Type B pancreatic cell (in vitro differentiated cells): Measurements from ENCODE around the gene MT1B. TPM values are rescaled to one million over a fixed set of nuclear protein-coding genes. Genes with fewer than 3 reads are reported as not detected.
"Not testable (repeated sequence)": the region's sequence is repeated elsewhere in the genome, so short reads cannot be mapped to it uniquely, and the experiment has no call there.

Source experiments
- DNase-seq: peaks from one replicate; pipeline ENCODE4 v3.0.0; 2021; ENCODE audit warnings: mixed read lengths; ENCODE audit not compliant: unreplicated experiment; ENCODE audit errors: extremely low spot score
- H3K27ac Mint-ChIP-seq: 2 replicates; pipeline ENCODE4 v1.8.0; 2021; ENCODE audit warnings: mild to moderate bottlenecking, mixed read lengths
- H3K27me3 Mint-ChIP-seq: 2 replicates; pipeline ENCODE4 v1.8.0; 2021; ENCODE audit warnings: mixed read lengths
- H3K36me3 Mint-ChIP-seq: 2 replicates; pipeline ENCODE4 v1.8.0; 2021; ENCODE audit warnings: mixed read lengths
- H3K4me1 Mint-ChIP-seq: one replicate; pipeline ENCODE4 v1.8.0; 2021; ENCODE audit warnings: mixed read lengths; ENCODE audit not compliant: unreplicated experiment
- H3K4me3 Mint-ChIP-seq: 2 replicates; pipeline ENCODE4 v1.8.0; 2021; ENCODE audit warnings: mild to moderate bottlenecking, mixed read lengths
- H3K9me3 Mint-ChIP-seq: 2 replicates; pipeline ENCODE4 v1.8.0; 2021; ENCODE audit warnings: mixed read lengths
- total RNA-seq: library from RNA; stranded (reverse); gene quantifications from 2 replicates; pipeline ENCODE4 v1.2.1, GENCODE V29; 2021; ENCODE audit warnings: low replicate concordance
- TF ChIP-seq, protein P1 (sequence below): fragments of 200-600 bp; sonication (generic); conservative IDR thresholded peaks from 2 replicates; pipeline ENCODE4 v1.5.0; 2021; ENCODE audit warnings: antibody characterized with exemption, mild to moderate bottlenecking

Gene MT1B
- total RNA-seq, 1 donor from 2014 or later: not detected

DNA sequence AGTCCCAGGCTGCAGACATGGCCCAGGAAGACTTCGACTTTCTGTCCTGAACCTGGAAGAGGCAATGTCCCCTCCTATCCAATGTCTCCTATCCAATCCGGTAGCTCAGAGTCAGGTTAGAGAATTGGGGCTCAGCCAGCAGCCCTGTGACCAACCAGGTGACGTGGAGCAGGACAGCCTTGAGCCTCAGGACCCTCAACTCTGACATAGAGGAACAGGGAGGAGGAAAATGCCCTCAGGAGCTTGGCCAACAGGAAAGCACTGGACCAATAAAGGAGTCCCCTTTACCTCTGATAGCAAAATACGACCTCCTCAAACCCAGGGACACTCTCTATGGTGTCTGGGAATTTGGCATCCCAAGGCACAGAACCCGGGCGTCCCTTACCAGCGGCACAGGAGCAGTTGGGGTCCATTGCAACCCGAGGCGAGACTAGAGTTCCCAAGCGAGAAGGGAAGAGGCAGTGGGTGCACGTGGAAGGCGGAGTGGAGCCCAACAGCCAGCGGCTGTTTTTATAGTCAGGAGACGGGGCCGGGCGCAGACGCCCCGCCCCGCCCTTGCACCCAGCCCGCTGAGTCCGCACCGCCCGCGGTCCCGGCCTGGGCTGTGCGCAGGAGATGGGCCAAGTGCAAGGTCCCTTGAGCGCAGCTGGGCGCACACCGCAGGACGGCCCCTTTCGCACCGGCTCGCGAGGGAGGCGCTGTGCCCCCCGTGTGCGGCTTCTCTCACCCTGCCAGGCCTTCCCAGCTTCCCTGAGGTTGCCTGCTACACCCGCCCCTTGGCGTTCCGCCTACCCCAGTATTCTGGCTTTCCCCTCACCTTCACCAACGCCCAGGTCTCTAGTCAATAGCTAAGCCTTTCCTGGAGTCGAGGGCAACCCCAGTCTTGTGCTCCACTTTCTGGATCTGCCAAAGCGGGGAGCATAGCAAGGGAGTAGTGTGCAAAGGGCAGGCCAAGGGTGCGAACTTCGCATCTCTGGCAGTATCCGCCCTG lies 16.2 kb downstream of the MT1B start, which contains the start of gene MT1G:
MT1G (minus strand) TSS at position 485 of the 991 bp plus-strand sequence; CDS start at position 413, 72 bp downstream.
- Mint-ChIP-seq H3K27me3 (peaks cover 99% of the 10 kb centered on the region), H3K27ac (no peak within 1 kb of the TSS), H3K4me1 (peaks cover 4% of the 10 kb centered on the region), H3K9me3 (no peaks in the 10 kb centered on the region), H3K4me3 (no peak within 1 kb of the TSS), H3K36me3 (no peaks in the 10 kb centered on the region)
- TF ChIP-seq, protein P1, sequence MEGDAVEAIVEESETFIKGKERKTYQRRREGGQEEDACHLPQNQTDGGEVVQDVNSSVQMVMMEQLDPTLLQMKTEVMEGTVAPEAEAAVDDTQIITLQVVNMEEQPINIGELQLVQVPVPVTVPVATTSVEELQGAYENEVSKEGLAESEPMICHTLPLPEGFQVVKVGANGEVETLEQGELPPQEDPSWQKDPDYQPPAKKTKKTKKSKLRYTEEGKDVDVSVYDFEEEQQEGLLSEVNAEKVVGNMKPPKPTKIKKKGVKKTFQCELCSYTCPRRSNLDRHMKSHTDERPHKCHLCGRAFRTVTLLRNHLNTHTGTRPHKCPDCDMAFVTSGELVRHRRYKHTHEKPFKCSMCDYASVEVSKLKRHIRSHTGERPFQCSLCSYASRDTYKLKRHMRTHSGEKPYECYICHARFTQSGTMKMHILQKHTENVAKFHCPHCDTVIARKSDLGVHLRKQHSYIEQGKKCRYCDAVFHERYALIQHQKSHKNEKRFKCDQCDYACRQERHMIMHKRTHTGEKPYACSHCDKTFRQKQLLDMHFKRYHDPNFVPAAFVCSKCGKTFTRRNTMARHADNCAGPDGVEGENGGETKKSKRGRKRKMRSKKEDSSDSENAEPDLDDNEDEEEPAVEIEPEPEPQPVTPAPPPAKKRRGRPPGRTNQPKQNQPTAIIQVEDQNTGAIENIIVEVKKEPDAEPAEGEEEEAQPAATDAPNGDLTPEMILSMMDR: no peak
- no peak for DNase-seq

GRCh38 chr16:56669005-56669839 lies 17.5 kb downstream of the MT1B start, which contains the start of gene MT1H:
TSS of gene MT1H (plus strand) at chr16:56669814. CDS start at chr16:56669885, 71 bp downstream.
- Mint-ChIP-seq H3K27ac (no peak within 1 kb of the TSS), H3K9me3 (no peaks in the 10 kb centered on the region), H3K27me3 (peaks cover 100% of the 10 kb centered on the region), H3K4me3 (no peak within 1 kb of the TSS), H3K36me3 (no peaks in the 10 kb centered on the region), H3K4me1 (peaks cover 2% of the 10 kb centered on the region)
- TF ChIP-seq, protein P1: no peak
- DNase-seq: no peak

- Mint-ChIP-seq H3K9me3 (no peaks in the 10 kb centered on the region), H3K27ac (no peak overlapping the region), H3K27me3 (peaks cover 100% of the 10 kb centered on the region), H3K36me3 (no peaks in the 10 kb centered on the region), H3K4me3 (no peak overlapping the region), H3K4me1 (peaks cover 3% of the 10 kb centered on the region)
- TF ChIP-seq, protein P1: no peak
- no peak for DNase-seq
Measured at GRCh38 chr16:56669840-56670619, 18.3 kb downstream of the MT1B start.

GRCh38 chr16:56670620-56670934 lies 18.9 kb downstream of the MT1B start:
- H3K4me3 Mint-ChIP-seq: no peak overlapping the region
- H3K36me3 Mint-ChIP-seq: no peaks in the 10 kb centered on the region
- no peak overlapping the region for H3K27ac Mint-ChIP-seq
- H3K4me1 Mint-ChIP-seq: peaks cover 3% of the 10 kb centered on the region
- TF ChIP-seq, protein P1: no peak
- DNase-seq: no peak
- H3K27me3 Mint-ChIP-seq: peaks cover 100% of the 10 kb centered on the region
- no peaks in the 10 kb centered on the region for H3K9me3 Mint-ChIP-seq

- not testable (repeated sequence) for H3K4me1 Mint-ChIP-seq, H3K4me3 Mint-ChIP-seq, H3K36me3 Mint-ChIP-seq, DNase-seq, H3K27ac Mint-ChIP-seq, H3K9me3 Mint-ChIP-seq
- peaks cover 99% of the 10 kb centered on the region for H3K27me3 Mint-ChIP-seq
Measured at GRCh38 chr16:56671691-56672090, 20.0 kb downstream of the MT1B start.

DNA sequence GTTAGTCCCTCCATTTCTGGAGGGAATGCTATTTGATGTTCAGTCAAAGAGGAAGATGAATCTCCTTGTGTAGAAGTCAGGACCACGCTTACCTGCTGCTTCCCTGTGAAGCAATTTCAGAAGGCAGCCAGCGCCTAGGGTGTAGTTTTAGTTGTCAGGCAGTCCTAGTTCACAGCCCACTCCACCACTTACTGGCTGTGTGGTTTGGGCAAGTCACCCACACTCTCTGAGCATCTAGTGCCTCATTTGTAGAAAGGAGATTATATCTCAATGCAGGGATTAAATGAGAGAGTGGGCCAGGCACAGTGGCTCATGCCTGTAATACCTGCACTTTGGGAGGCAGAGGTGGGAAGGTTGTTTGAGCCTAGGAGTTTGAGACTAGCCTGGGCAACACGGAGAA lies 20.5 kb downstream of the MT1B start:
- not testable (repeated sequence) for DNase-seq

More for the DNA sequence above, 20.5 kb downstream of the MT1B start:
- H3K36me3 Mint-ChIP-seq, H3K4me3 Mint-ChIP-seq, H3K27ac Mint-ChIP-seq, H3K4me1 Mint-ChIP-seq, H3K9me3 Mint-ChIP-seq: not testable (repeated sequence)
- peaks cover 99% of the 10 kb centered on the region for H3K27me3 Mint-ChIP-seq
